ENCODE data around the gene MCTP1.

Gene MCTP1

GRCh38 chr5:94782383-94782782 lies 502.5 kb downstream of the MCTP1 start:
- DNase-seq, result no peak
- TF ChIP-seq CTCF (IDR thresholded peaks at IDR 0.05; ENCODE audit: low read depth, low read length, missing control alignments), result no peak
- Histone ChIP-seq H3K4me3 (ENCODE audit: low read depth, low read length) (no peak overlapping the region), H3K36me3 (replicated peaks) (no peaks in the 10 kb centered on the region), H3K27me3 (replicated peaks) (no peaks in the 10 kb centered on the region), H3K27ac (no peak overlapping the region)
- in situ Hi-C loops (cut with HindIII; ENCODE audit: low pct_ligation_motif_present, low sequenced_read_pairs), result no loop called here

GRCh38 chr5:94779684-94780083 lies 505.2 kb downstream of the MCTP1 start:
- in situ Hi-C loops (cut with HindIII; ENCODE audit: low pct_ligation_motif_present, low sequenced_read_pairs), result no loop called here
- no peak for DNase-seq
- TF ChIP-seq CTCF (IDR thresholded peaks at IDR 0.05; ENCODE audit: low read depth, low read length, missing control alignments), result no peak
- Histone ChIP-seq H3K27ac (no peak overlapping the region), H3K4me3 (ENCODE audit: low read depth, low read length) (no peak overlapping the region), H3K27me3 (replicated peaks) (no peaks in the 10 kb centered on the region), H3K36me3 (replicated peaks) (no peaks in the 10 kb centered on the region)

- no peak for DNase-seq
- Histone ChIP-seq H3K4me3 (ENCODE audit: low read depth, low read length) (no peak overlapping the region), H3K27me3 (replicated peaks) (no peaks in the 10 kb centered on the region), H3K27ac (no peak overlapping the region), H3K36me3 (replicated peaks) (no peaks in the 10 kb centered on the region)
- no peak for TF ChIP-seq CTCF (IDR thresholded peaks at IDR 0.05; ENCODE audit: low read depth, low read length, missing control alignments)
- in situ Hi-C loops (cut with HindIII; ENCODE audit: low pct_ligation_motif_present, low sequenced_read_pairs), result no loop called here
Measured at GRCh38 chr5:94778732-94779131, 506.2 kb downstream of the MCTP1 start.

- TF ChIP-seq CTCF (IDR thresholded peaks at IDR 0.05; ENCODE audit: low read depth, low read length, missing control alignments), result no peak
- Histone ChIP-seq H3K36me3 (replicated peaks) (no peaks in the 10 kb centered on the region), H3K27ac (no peak overlapping the region), H3K4me3 (ENCODE audit: low read depth, low read length) (no peak overlapping the region), H3K27me3 (replicated peaks) (no peaks in the 10 kb centered on the region)
- in situ Hi-C loops (cut with HindIII; ENCODE audit: low pct_ligation_motif_present, low sequenced_read_pairs), result no loop called here
- no peak for DNase-seq
Measured at GRCh38 chr5:94778299-94778698, 506.6 kb downstream of the MCTP1 start.

GRCh38 chr5:94777056-94777880 lies 507.6 kb downstream of the MCTP1 start:
- Histone ChIP-seq H3K27me3 (replicated peaks) (no peaks in the 10 kb centered on the region), H3K4me3 (ENCODE audit: low read depth, low read length) (no peak overlapping the region), H3K27ac (no peak overlapping the region), H3K36me3 (replicated peaks) (no peaks in the 10 kb centered on the region)
- in situ Hi-C loops (cut with HindIII; ENCODE audit: low pct_ligation_motif_present, low sequenced_read_pairs), result no loop called here
- no peak for DNase-seq
- TF ChIP-seq CTCF (IDR thresholded peaks at IDR 0.05; ENCODE audit: low read depth, low read length, missing control alignments), result no peak

- H3K27me3 ChIP-seq (replicated peaks), result no peaks in the 10 kb centered on the region
- H3K27ac ChIP-seq, result no peak overlapping the region
- DNase-seq, result no peak
- no peaks in the 10 kb centered on the region for H3K36me3 ChIP-seq (replicated peaks)
- in situ Hi-C loops (cut with HindIII; ENCODE audit: low pct_ligation_motif_present, low sequenced_read_pairs), result no loop called here
- no peak overlapping the region for H3K4me3 ChIP-seq (ENCODE audit: low read depth, low read length)
- TF ChIP-seq CTCF (IDR thresholded peaks at IDR 0.05; ENCODE audit: low read depth, low read length, missing control alignments), result no peak
Measured at GRCh38 chr5:94776167-94776566, 508.7 kb downstream of the MCTP1 start.

All from brain microvascular endothelial cell (primary cell).